CD14-positive monocyte (primary cell): ENCODE measurements around the gene SKIC8. TPM values are rescaled to one million over a fixed set of nuclear protein-coding genes. Genes with fewer than 3 reads are reported as not detected.

Experiments
- DNase-seq, 3 donors: peaks; one replicate each; pipeline ENCODE4 v3.0.0-alpha.2; 2011 to 2022
- H2AFZ ChIP-seq: 2 replicates; pipeline ENCODE4 v1.6.0; 2012; ENCODE audit warnings: mild to moderate bottlenecking, low read depth, low read length, inconsistent platforms; ENCODE audit not compliant: insufficient read depth, poor library complexity, severe bottlenecking
- H3K27ac ChIP-seq, 2 donors: 1 replicate in 1 of 2; 2 replicates in 1 of 2; pipeline ENCODE4 v1.5.1; 2012 to 2013; ENCODE audit warnings: low read length in 2 of 2, control low read depth in 1 of 2, inconsistent platforms in 1 of 2, low read depth in 1 of 2, mild to moderate bottlenecking in 1 of 2
- H3K27me3 ChIP-seq, 2 donors: one replicate each; pipeline versions ENCODE4 v1.6.0 to v1.6.1; 2011 to 2013; ENCODE audit warnings: low read length in 2 of 2; ENCODE audit not compliant: control insufficient read depth in 2 of 2, insufficient read depth in 2 of 2
- H3K36me3 ChIP-seq, 2 donors: replicated peaks in 1 of 2; 1 replicate in 1 of 2; 2 replicates in 1 of 2; pipeline versions ENCODE4 v1.5.1 to v1.6.1; 2012 to 2013; ENCODE audit warnings: low read length in 2 of 2, control low read depth in 1 of 2, inconsistent platforms in 1 of 2, mild to moderate bottlenecking in 1 of 2; ENCODE audit not compliant: insufficient read depth in 2 of 2, control insufficient read depth in 1 of 2
- H3K4me1 ChIP-seq, 2 donors: 1 replicate in 1 of 2; 2 replicates in 1 of 2; pipeline versions ENCODE4 v1.5.1 to v1.6.1; 2012 to 2013; ENCODE audit warnings: low read length in 2 of 2, control low read depth in 1 of 2, inconsistent platforms in 1 of 2, mild to moderate bottlenecking in 1 of 2, moderate library complexity in 1 of 2; ENCODE audit not compliant: insufficient read depth in 2 of 2, control insufficient read depth in 1 of 2
- H3K4me2 ChIP-seq: replicated peaks from 2 replicates; pipeline ENCODE3; 2012; ENCODE audit warnings: low read length, moderate library complexity, mild to moderate bottlenecking; ENCODE audit not compliant: poor library complexity, severe bottlenecking; ENCODE audit errors: extremely low read depth
- H3K4me3 ChIP-seq, 3 experiments: fragments of 200-600 bp in 1 of 3; sonication (generic) in 1 of 3; replicated peaks in 1 of 3; 1 replicate in 2 of 3; 2 replicates in 1 of 3; pipeline ENCODE4 v1.5.1; 2011 to 2013; ENCODE audit warnings: low read length in 3 of 3, mild to moderate bottlenecking in 3 of 3, control low read depth in 2 of 3, low read depth in 2 of 3, inconsistent platforms in 1 of 3, moderate library complexity in 1 of 3
- H3K79me2 ChIP-seq: 2 replicates; pipeline ENCODE4 v1.6.0; 2012; ENCODE audit warnings: mild to moderate bottlenecking, control low read depth, inconsistent platforms, low read length, moderate library complexity; ENCODE audit not compliant: insufficient read depth
- H3K9ac ChIP-seq: 2 replicates; pipeline ENCODE4 v1.6.0; 2017; ENCODE audit warnings: low read length, mild to moderate bottlenecking; ENCODE audit not compliant: insufficient read depth, poor library complexity, severe bottlenecking
- H3K9me3 ChIP-seq, 2 donors: replicated peaks in 1 of 2; 1 replicate in 1 of 2; 2 replicates in 1 of 2; pipeline versions ENCODE4 v1.5.1 to v1.6.1; 2012 to 2013; ENCODE audit warnings: low read length in 2 of 2, control low read depth in 1 of 2; ENCODE audit not compliant: control insufficient read depth in 1 of 2, insufficient read depth in 1 of 2
- H4K20me1 ChIP-seq: 2 replicates; pipeline ENCODE4 v1.6.0; 2012; ENCODE audit warnings: mild to moderate bottlenecking, low read length, control low read depth, moderate library complexity; ENCODE audit not compliant: insufficient read depth
- H3K27ac Mint-ChIP-seq, 7 donors: one replicate each; pipeline ENCODE4 v1.8.0; 2020; ENCODE audit warnings: mild to moderate bottlenecking in 7 of 7, mixed read lengths in 7 of 7, moderate library complexity in 6 of 7, inconsistent platforms in 2 of 7
- H3K27me3 Mint-ChIP-seq, 3 donors: one replicate each; pipeline ENCODE4 v1.8.0; 2021 to 2022; ENCODE audit warnings: low read depth in 3 of 3, mild to moderate bottlenecking in 3 of 3, mixed read lengths in 3 of 3, moderate library complexity in 3 of 3, inconsistent platforms in 1 of 3
- H3K36me3 Mint-ChIP-seq, 2 donors: one replicate each; pipeline ENCODE4 v1.8.0; 2020; ENCODE audit warnings: mixed read lengths in 2 of 2, inconsistent platforms in 1 of 2, mild to moderate bottlenecking in 1 of 2
- H3K4me1 Mint-ChIP-seq: one replicate; pipeline ENCODE4 v1.8.0; 2020; ENCODE audit warnings: mild to moderate bottlenecking, mixed read lengths
- H3K4me3 Mint-ChIP-seq, 2 donors: one replicate each; pipeline ENCODE4 v1.8.0; 2020; ENCODE audit warnings: mild to moderate bottlenecking in 2 of 2, mixed read lengths in 2 of 2, moderate library complexity in 1 of 2
- H3K9me3 Mint-ChIP-seq, 7 donors: one replicate each; pipeline ENCODE4 v1.8.0; 2020 to 2022; ENCODE audit warnings: mixed read lengths in 7 of 7, mild to moderate bottlenecking in 6 of 7, moderate library complexity in 6 of 7, inconsistent platforms in 2 of 7
- WGBS: methylation state at CpG from one replicate; pipeline ENCODE4 v1.1.5; 2013; ENCODE audit warnings: missing lambda C conversion rate; ENCODE audit not compliant: insufficient coverage; 5-methylcytosine and 5-hydroxymethylcytosine counted together
- intact Hi-C, 2 donors: fragments of 100-400 bp; cut with micrococcal nuclease; formaldehyde crosslinking; loops; one replicate each; pipeline versions ENCODE4 v1.15.0 to v1.15.1; 2023
- polyA plus RNA-seq, 3 donors: library from polyadenylated mRNA; depleted of rRNA in 1 of 3; unstranded in 2 of 3; stranded (reverse) in 1 of 3; fragments of 300-500 nt in 2 of 3; fragments of >200 nt in 1 of 3; fragmentation: Illumina TruSeq in 2 of 3; gene quantifications; 1 replicate in 2 of 3; 2 replicates in 1 of 3; pipeline ENCODE4 v1.2.3, GENCODE V29; 2012 to 2021
- TF ChIP-seq, protein P1 (sequence below): fragments of 200-600 bp; IDR thresholded peaks from one replicate; pipeline ENCODE4 v1.8.0; 2022; ENCODE audit warnings: antibody characterized with exemption, mild to moderate bottlenecking

The SKIC8 gene
- polyA plus RNA-seq, 3 donors = 59.8 to 123 (median 88.0) TPM

DNA sequence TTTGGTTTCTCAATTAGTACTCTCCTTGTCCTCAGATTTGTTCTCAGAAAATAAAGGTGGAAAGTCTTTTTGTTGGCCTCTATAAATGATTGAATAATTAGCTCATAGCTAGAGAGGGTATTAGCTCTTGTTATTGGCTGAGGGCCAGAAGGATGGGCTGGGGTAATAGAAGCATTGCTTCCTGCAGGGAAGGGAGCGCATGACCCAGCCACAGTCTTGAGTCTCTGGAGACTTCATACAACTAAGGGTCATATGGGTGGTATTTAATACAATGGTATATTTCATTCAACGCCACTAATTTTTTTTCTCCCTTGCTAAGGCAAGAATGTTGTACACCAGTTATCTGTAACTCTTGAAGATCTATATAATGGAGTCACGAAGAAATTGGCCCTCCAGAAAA lies 26.6 kb downstream of the SKIC8 start:
- H3K4me3 ChIP-seq = no peak overlapping the region
- no peaks in the 10 kb centered on the region for H3K9me3 ChIP-seq
- no peak overlapping the region for H3K9ac ChIP-seq
- peaks cover 4 to 5% of the 10 kb centered on the region in 2 donors for H3K4me1 ChIP-seq
- intact Hi-C loops = no loop called here
- H3K4me2 ChIP-seq = no peak overlapping the region
- no peaks in the 10 kb centered on the region for H4K20me1 ChIP-seq
- peaks cover 7% of the 10 kb centered on the region for H3K79me2 ChIP-seq
- H2AFZ ChIP-seq = no peak overlapping the region
- H3K27ac ChIP-seq = no peak overlapping the region
- WGBS = no CpG with 5 or more reads among the region's 3 CpGs
- peaks cover 36 to 57% of the 10 kb centered on the region in 2 donors for H3K36me3 ChIP-seq
- Mint-ChIP-seq H3K4me1 (peaks cover 4% of the 10 kb centered on the region), H3K27ac (no peak overlapping the region), H3K27me3 (peaks cover 0 to 1% (median 0%) of the 10 kb centered on the region in 3 donors), H3K9me3 (no peaks in the 10 kb centered on the region), H3K36me3 (peaks cover 43 to 48% of the 10 kb centered on the region in 2 donors), H3K4me3 (no peak overlapping the region)
- no peaks in the 10 kb centered on the region for H3K27me3 ChIP-seq
- DNase-seq = no peak
- TF ChIP-seq, protein P1, sequence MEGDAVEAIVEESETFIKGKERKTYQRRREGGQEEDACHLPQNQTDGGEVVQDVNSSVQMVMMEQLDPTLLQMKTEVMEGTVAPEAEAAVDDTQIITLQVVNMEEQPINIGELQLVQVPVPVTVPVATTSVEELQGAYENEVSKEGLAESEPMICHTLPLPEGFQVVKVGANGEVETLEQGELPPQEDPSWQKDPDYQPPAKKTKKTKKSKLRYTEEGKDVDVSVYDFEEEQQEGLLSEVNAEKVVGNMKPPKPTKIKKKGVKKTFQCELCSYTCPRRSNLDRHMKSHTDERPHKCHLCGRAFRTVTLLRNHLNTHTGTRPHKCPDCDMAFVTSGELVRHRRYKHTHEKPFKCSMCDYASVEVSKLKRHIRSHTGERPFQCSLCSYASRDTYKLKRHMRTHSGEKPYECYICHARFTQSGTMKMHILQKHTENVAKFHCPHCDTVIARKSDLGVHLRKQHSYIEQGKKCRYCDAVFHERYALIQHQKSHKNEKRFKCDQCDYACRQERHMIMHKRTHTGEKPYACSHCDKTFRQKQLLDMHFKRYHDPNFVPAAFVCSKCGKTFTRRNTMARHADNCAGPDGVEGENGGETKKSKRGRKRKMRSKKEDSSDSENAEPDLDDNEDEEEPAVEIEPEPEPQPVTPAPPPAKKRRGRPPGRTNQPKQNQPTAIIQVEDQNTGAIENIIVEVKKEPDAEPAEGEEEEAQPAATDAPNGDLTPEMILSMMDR = no peak

DNA sequence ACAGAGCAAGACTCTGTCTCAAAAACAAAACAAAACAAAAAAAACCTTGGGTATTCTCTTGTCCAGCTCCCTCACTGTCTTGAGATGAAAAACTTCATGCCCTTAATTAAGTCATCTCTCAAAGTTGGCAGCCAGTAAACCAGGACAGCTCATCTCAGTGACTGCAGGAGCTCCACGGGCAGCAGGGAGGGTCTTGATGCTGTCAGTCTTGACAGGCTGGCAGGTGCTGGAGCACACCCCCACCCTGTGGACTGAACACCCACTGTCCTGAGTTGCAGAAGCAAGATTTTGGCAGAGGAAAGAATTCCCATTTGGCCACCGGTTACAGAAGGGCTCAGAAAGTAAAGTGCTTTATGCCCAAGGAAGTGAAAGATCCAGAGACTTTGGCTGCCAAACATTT lies 27.1 kb downstream of the SKIC8 start:
- no peaks in the 10 kb centered on the region for H3K4me1 Mint-ChIP-seq
- Histone ChIP-seq H3K9me3 (no peaks in the 10 kb centered on the region), H3K27me3 (no peaks in the 10 kb centered on the region), H3K9ac (no peak overlapping the region), H3K4me2 (no peak overlapping the region), H2AFZ (no peak overlapping the region), H3K4me1 (no peaks in the 10 kb centered on the region), H3K79me2 (peaks cover 7% of the 10 kb centered on the region), H4K20me1 (no peaks in the 10 kb centered on the region), H3K36me3 (peaks cover 36 to 57% of the 10 kb centered on the region in 2 donors), H3K27ac (no peak overlapping the region), H3K4me3 (no peak overlapping the region)
- H3K4me3 Mint-ChIP-seq = no peak overlapping the region
- TF ChIP-seq, protein P1 = no peak
- intact Hi-C loops = no loop called here
- H3K9me3 Mint-ChIP-seq = no peaks in the 10 kb centered on the region
- peaks cover 45 to 46% of the 10 kb centered on the region in 2 donors for H3K36me3 Mint-ChIP-seq
- no peak for DNase-seq
- H3K27ac Mint-ChIP-seq = peak overlapping the region in 3 of 7 donors; percentile 15 to 32 (median 26)
- H3K27me3 Mint-ChIP-seq = peaks cover 0 to 1% (median 0%) of the 10 kb centered on the region in 3 donors
- 100% methylated on average over 1 of the region's 2 CpGs for WGBS
